ENCODE results near the gene PHACTR1.

Gene PHACTR1

GRCh38 chr6:12791371-12791770 is 74.8 kb downstream of the PHACTR1 start:
- no peaks in the 10 kb centered on the region for H3K36me3 ChIP-seq (ENCODE audit: control insufficient read depth in 5 of 5, insufficient read depth in 5 of 5, low read length in 5 of 5)
- no peak overlapping the region for H3K4me3 ChIP-seq (ENCODE audit: low read depth in 1 of 5, low read length in 5 of 5)
- no peak overlapping the region for H3K27ac ChIP-seq (ENCODE audit: low read depth, low read length)
- no peaks in the 10 kb centered on the region for H3K4me1 ChIP-seq (ENCODE audit: control insufficient read depth in 5 of 5, insufficient read depth in 5 of 5, low read length in 5 of 5)
- no peak overlapping the region for H3K9ac ChIP-seq (ENCODE audit: low read length in 5 of 5)
- no peaks in the 10 kb centered on the region for H3K27me3 ChIP-seq (ENCODE audit: control insufficient read depth in 5 of 5, insufficient read depth in 4 of 5, low read length in 5 of 5)
- no peaks in the 10 kb centered on the region for H3K9me3 ChIP-seq (ENCODE audit: control insufficient read depth in 5 of 5, low read length in 5 of 5)

GRCh38 chr6:12798326-12798725 is 81.8 kb downstream of the PHACTR1 start:
- H3K27ac ChIP-seq (ENCODE audit: low read depth, low read length) = no peak overlapping the region
- H3K9ac ChIP-seq (ENCODE audit: low read length in 5 of 5) = no peak overlapping the region
- H3K36me3 ChIP-seq (ENCODE audit: control insufficient read depth in 5 of 5, insufficient read depth in 5 of 5, low read length in 5 of 5) = no peaks in the 10 kb centered on the region
- H3K27me3 ChIP-seq (ENCODE audit: control insufficient read depth in 5 of 5, insufficient read depth in 4 of 5, low read length in 5 of 5) = peaks cover 0 to 4% (median 0%) of the 10 kb centered on the region in 5 donors
- H3K9me3 ChIP-seq (ENCODE audit: control insufficient read depth in 5 of 5, low read length in 5 of 5) = no peaks in the 10 kb centered on the region
- H3K4me3 ChIP-seq (ENCODE audit: low read depth in 1 of 5, low read length in 5 of 5) = no peak overlapping the region
- H3K4me1 ChIP-seq (ENCODE audit: control insufficient read depth in 5 of 5, insufficient read depth in 5 of 5, low read length in 5 of 5) = no peaks in the 10 kb centered on the region

GRCh38 chr6:12800120-12800519 is 83.6 kb downstream of the PHACTR1 start:
- Histone ChIP-seq H3K27ac (ENCODE audit: low read depth, low read length) (no peak overlapping the region), H3K36me3 (ENCODE audit: control insufficient read depth in 5 of 5, insufficient read depth in 5 of 5, low read length in 5 of 5) (no peaks in the 10 kb centered on the region), H3K9ac (ENCODE audit: low read length in 5 of 5) (no peak overlapping the region), H3K27me3 (ENCODE audit: control insufficient read depth in 5 of 5, insufficient read depth in 4 of 5, low read length in 5 of 5) (peaks cover 0 to 4% (median 0%) of the 10 kb centered on the region in 5 donors), H3K9me3 (ENCODE audit: control insufficient read depth in 5 of 5, low read length in 5 of 5) (no peaks in the 10 kb centered on the region), H3K4me1 (ENCODE audit: control insufficient read depth in 5 of 5, insufficient read depth in 5 of 5, low read length in 5 of 5) (no peaks in the 10 kb centered on the region), H3K4me3 (ENCODE audit: low read depth in 1 of 5, low read length in 5 of 5) (no peak overlapping the region)

GRCh38 chr6:12801141-12801540 is 84.6 kb downstream of the PHACTR1 start:
- Histone ChIP-seq H3K9me3 (ENCODE audit: control insufficient read depth in 5 of 5, low read length in 5 of 5) (no peaks in the 10 kb centered on the region), H3K4me1 (ENCODE audit: control insufficient read depth in 5 of 5, insufficient read depth in 5 of 5, low read length in 5 of 5) (no peaks in the 10 kb centered on the region), H3K36me3 (ENCODE audit: control insufficient read depth in 5 of 5, insufficient read depth in 5 of 5, low read length in 5 of 5) (no peaks in the 10 kb centered on the region), H3K4me3 (ENCODE audit: low read depth in 1 of 5, low read length in 5 of 5) (no peak overlapping the region), H3K27me3 (ENCODE audit: control insufficient read depth in 5 of 5, insufficient read depth in 4 of 5, low read length in 5 of 5) (peaks cover 0 to 4% (median 0%) of the 10 kb centered on the region in 5 donors), H3K27ac (ENCODE audit: low read depth, low read length) (no peak overlapping the region), H3K9ac (ENCODE audit: low read length in 5 of 5) (no peak overlapping the region)

- H3K4me3 ChIP-seq (ENCODE audit: low read depth in 1 of 5, low read length in 5 of 5) = no peak overlapping the region
- no peak overlapping the region for H3K9ac ChIP-seq (ENCODE audit: low read length in 5 of 5)
- H3K4me1 ChIP-seq (ENCODE audit: control insufficient read depth in 5 of 5, insufficient read depth in 5 of 5, low read length in 5 of 5) = no peaks in the 10 kb centered on the region
- no peaks in the 10 kb centered on the region for H3K36me3 ChIP-seq (ENCODE audit: control insufficient read depth in 5 of 5, insufficient read depth in 5 of 5, low read length in 5 of 5)
- H3K27ac ChIP-seq (ENCODE audit: low read depth, low read length) = no peak overlapping the region
- no peaks in the 10 kb centered on the region for H3K9me3 ChIP-seq (ENCODE audit: control insufficient read depth in 5 of 5, low read length in 5 of 5)
- H3K27me3 ChIP-seq (ENCODE audit: control insufficient read depth in 5 of 5, insufficient read depth in 4 of 5, low read length in 5 of 5) = peaks cover 0 to 2% (median 0%) of the 10 kb centered on the region in 5 donors
Observed at GRCh38 chr6:12802440-12802839, 85.9 kb downstream of the PHACTR1 start.

- Histone ChIP-seq H3K4me1 (ENCODE audit: control insufficient read depth in 5 of 5, insufficient read depth in 5 of 5, low read length in 5 of 5) (no peaks in the 10 kb centered on the region), H3K36me3 (ENCODE audit: control insufficient read depth in 5 of 5, insufficient read depth in 5 of 5, low read length in 5 of 5) (no peaks in the 10 kb centered on the region), H3K9ac (ENCODE audit: low read length in 5 of 5) (no peak overlapping the region), H3K4me3 (ENCODE audit: low read depth in 1 of 5, low read length in 5 of 5) (no peak overlapping the region), H3K27ac (ENCODE audit: low read depth, low read length) (no peak overlapping the region), H3K9me3 (ENCODE audit: control insufficient read depth in 5 of 5, low read length in 5 of 5) (no peaks in the 10 kb centered on the region), H3K27me3 (ENCODE audit: control insufficient read depth in 5 of 5, insufficient read depth in 4 of 5, low read length in 5 of 5) (no peaks in the 10 kb centered on the region)
Observed at GRCh38 chr6:12803486-12803885, 86.9 kb downstream of the PHACTR1 start.

- H3K4me3 ChIP-seq (ENCODE audit: low read depth in 1 of 5, low read length in 5 of 5) = no peak overlapping the region
- no peaks in the 10 kb centered on the region for H3K36me3 ChIP-seq (ENCODE audit: control insufficient read depth in 5 of 5, insufficient read depth in 5 of 5, low read length in 5 of 5)
- H3K4me1 ChIP-seq (ENCODE audit: control insufficient read depth in 5 of 5, insufficient read depth in 5 of 5, low read length in 5 of 5) = no peaks in the 10 kb centered on the region
- no peaks in the 10 kb centered on the region for H3K27me3 ChIP-seq (ENCODE audit: control insufficient read depth in 5 of 5, insufficient read depth in 4 of 5, low read length in 5 of 5)
- H3K9me3 ChIP-seq (ENCODE audit: control insufficient read depth in 5 of 5, low read length in 5 of 5) = no peaks in the 10 kb centered on the region
- no peak overlapping the region for H3K27ac ChIP-seq (ENCODE audit: low read depth, low read length)
- H3K9ac ChIP-seq (ENCODE audit: low read length in 5 of 5) = no peak overlapping the region
Observed at GRCh38 chr6:12804952-12805645, 88.5 kb downstream of the PHACTR1 start.

GRCh38 chr6:12806136-12806535 is 89.6 kb downstream of the PHACTR1 start:
- Histone ChIP-seq H3K27ac (ENCODE audit: low read depth, low read length) (no peak overlapping the region), H3K9ac (ENCODE audit: low read length in 5 of 5) (no peak overlapping the region), H3K9me3 (ENCODE audit: control insufficient read depth in 5 of 5, low read length in 5 of 5) (no peaks in the 10 kb centered on the region), H3K36me3 (ENCODE audit: control insufficient read depth in 5 of 5, insufficient read depth in 5 of 5, low read length in 5 of 5) (no peaks in the 10 kb centered on the region), H3K27me3 (ENCODE audit: control insufficient read depth in 5 of 5, insufficient read depth in 4 of 5, low read length in 5 of 5) (no peaks in the 10 kb centered on the region), H3K4me1 (ENCODE audit: control insufficient read depth in 5 of 5, insufficient read depth in 5 of 5, low read length in 5 of 5) (no peaks in the 10 kb centered on the region), H3K4me3 (ENCODE audit: low read depth in 1 of 5, low read length in 5 of 5) (no peak overlapping the region)

- Histone ChIP-seq H3K4me1 (ENCODE audit: control insufficient read depth in 5 of 5, insufficient read depth in 5 of 5, low read length in 5 of 5) (no peaks in the 10 kb centered on the region), H3K27ac (ENCODE audit: low read depth, low read length) (no peak overlapping the region), H3K36me3 (ENCODE audit: control insufficient read depth in 5 of 5, insufficient read depth in 5 of 5, low read length in 5 of 5) (no peaks in the 10 kb centered on the region), H3K9ac (ENCODE audit: low read length in 5 of 5) (no peak overlapping the region), H3K9me3 (ENCODE audit: control insufficient read depth in 5 of 5, low read length in 5 of 5) (no peaks in the 10 kb centered on the region), H3K27me3 (ENCODE audit: control insufficient read depth in 5 of 5, insufficient read depth in 4 of 5, low read length in 5 of 5) (no peaks in the 10 kb centered on the region), H3K4me3 (ENCODE audit: low read depth in 1 of 5, low read length in 5 of 5) (no peak overlapping the region)
Observed at GRCh38 chr6:12806796-12807195, 90.2 kb downstream of the PHACTR1 start.

- no peaks in the 10 kb centered on the region for H3K27me3 ChIP-seq (ENCODE audit: control insufficient read depth in 5 of 5, insufficient read depth in 4 of 5, low read length in 5 of 5)
- no peak overlapping the region for H3K4me3 ChIP-seq (ENCODE audit: low read depth in 1 of 5, low read length in 5 of 5)
- no peak overlapping the region for H3K9ac ChIP-seq (ENCODE audit: low read length in 5 of 5)
- no peaks in the 10 kb centered on the region for H3K9me3 ChIP-seq (ENCODE audit: control insufficient read depth in 5 of 5, low read length in 5 of 5)
- peaks cover 0 to 10% (median 0%) of the 10 kb centered on the region in 5 donors for H3K4me1 ChIP-seq (ENCODE audit: control insufficient read depth in 5 of 5, insufficient read depth in 5 of 5, low read length in 5 of 5)
- no peak overlapping the region for H3K27ac ChIP-seq (ENCODE audit: low read depth, low read length)
- H3K36me3 ChIP-seq (ENCODE audit: control insufficient read depth in 5 of 5, insufficient read depth in 5 of 5, low read length in 5 of 5) = no peaks in the 10 kb centered on the region
Observed at GRCh38 chr6:12811519-12811918, 95.0 kb downstream of the PHACTR1 start.
